Stimulated activated CD4-positive, alpha-beta T cell treated with anti-CD3 and anti-CD28 coated beads, Interleukin-2, amount 100 ng/mL, for 48 hours (primary cell): ENCODE results near the gene MVB12B.

ENCODE experiments used
- DNase-seq, 2 donors: peaks; one replicate each; pipeline ENCODE4 v3.0.0-alpha.2; 2020

MVB12B gene

DNA sequence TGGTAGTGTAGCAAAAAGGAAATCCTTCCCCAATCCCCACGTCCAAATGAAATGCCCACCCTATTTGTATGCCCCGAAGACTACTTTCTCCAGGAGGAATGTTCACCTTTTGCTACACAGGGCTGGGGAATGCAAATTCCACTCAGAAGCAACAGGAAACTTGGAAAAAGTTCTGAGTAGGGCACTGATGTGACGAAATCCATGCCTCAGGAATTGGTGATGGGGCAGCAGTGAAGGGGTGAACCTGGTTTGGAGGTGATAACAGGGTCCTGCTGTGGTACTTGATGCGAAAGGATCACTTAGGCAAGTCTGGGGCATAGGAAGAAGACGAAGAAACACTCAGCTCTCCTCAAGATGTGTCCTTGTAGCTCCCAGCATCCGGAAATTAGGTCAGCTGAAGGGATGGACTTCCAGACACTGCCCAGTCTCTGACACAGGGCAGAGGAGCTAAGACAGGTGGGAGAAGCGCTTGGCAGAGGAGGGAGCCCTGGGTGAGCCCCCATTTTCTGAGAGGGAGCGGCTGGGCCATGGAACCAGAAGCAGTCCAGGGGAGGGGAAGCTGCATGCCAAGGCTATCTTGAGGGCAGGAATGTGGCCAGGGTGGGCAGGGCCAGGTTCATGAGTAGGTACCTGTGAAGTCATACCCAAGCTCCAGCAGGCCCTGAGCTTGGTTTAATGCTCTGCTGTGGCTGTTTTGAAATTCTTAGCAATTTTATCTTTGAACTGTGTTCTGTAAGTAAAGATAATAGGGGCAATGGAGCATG lies 22.2 kb upstream of the MVB12B start:
- DNase-seq = no peak

GRCh38 chr9:126304971-126305320 lies 21.7 kb upstream of the MVB12B start:
- no peak for DNase-seq

DNA sequence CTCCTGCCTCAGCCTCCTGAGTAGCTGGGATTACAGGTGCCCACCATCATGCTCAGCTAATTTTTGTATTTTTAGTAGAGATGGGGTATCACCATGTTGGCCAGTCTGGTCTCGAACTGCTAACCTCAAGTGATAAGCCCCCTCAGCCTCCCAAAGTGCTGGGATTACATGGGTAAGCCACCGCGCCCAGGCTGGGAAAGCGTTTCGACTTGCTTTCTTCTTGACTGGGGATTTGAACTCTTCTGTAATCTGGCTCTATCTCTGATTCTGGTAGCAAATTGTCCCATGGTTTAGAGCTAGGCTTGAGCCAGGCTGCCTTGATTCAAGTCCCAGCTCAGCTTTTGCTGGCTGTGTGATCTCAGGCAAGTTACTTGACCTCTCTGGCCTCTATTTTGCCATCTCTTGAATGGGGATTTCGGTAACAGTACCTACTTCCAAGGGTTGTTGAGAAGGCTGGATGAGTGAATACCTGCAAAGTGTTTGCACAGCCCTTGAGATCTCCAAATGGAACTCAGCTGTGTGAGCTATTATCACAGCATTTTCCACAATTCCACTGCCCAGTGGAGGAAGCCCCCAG lies 20.5 kb upstream of the MVB12B start:
- no peak for DNase-seq

DNA sequence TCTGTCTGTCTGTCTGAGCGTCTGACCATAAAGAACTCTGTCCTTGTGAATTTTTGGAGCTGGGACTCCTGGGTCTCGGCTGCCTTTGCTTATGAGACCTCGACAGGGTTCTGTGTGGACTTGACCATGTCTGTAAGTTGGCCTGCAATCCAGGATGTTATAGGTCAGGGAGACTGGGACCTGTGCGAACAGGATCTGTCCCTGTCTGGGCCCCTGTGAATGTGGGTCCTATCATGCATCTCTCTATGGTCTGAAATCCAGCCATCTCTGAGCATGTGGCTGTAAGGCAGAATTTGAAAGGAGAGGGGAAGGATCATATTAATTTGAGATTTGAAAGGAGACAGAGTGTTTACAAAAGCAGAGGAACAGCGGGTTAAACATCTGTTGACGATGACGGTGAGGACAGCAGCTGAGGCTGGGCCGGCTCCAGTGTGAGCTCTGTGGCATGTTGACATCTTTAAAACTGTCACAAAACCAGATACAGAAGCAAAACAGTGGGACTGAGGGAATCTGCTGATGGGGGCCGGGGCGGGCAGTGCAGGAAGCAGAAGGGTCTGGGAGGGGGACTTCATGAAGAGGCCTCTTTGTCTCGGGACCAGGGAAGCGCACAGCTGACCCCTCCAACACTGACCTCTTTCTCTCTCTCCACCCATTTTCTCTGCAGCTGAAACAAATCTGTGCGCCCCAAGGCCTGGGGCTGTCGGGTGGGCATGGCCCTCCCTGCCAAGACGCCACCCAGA lies 19.1 kb upstream of the MVB12B start:
- no peak for DNase-seq

GRCh38 chr9:126309427-126310189 lies 17.0 kb upstream of the MVB12B start:
- no peak for DNase-seq

- no peak for DNase-seq
These were observed 13.8 kb upstream of the MVB12B start for GRCh38 chr9:126312584-126313551.

DNA sequence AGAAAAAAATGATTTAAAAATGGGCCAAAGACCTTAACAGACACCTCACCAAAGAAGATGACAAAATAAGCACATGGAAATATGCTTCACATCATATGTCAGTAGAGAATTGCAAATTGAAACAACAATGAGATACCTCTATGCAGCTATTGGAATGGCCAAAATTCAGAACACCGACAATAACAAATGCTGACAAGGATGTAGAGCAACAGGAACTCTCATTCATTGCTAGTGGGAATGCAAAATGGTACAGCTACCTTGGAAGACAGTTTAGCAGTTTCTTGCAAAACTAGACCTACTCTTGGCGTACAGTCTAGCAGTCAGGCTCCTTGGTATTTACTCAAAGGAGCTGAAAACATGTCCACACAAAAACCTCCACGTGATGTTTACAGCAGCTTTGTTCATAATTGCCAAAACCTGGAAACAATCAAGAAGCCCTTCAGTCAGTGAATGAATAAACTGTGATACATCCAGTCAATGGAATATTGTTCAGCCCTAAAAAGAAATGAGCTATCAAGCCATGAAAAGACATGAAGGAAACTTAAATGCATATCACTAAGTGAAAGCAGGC lies 10.5 kb upstream of the MVB12B start:
- no peak for DNase-seq

DNA sequence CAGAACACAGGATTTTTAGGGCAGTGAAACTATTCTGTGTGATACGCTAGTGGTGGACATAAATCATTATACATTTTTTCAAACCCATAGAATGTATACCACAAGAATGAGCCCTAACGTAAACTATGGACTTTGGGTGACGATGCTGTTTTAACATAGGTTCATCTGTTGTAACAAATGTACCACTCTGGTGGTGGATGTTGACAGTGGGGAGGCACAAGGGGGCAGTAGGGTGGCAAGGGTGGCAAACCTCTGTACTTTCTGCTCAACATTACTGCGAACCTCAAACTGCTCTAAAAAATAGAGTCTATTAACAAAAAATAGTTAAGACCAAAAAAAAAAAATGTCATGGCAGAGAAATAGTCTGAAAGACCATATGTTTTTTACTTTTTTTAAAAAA lies 9.1 kb upstream of the MVB12B start:
- DNase-seq = no peak

- DNase-seq = no peak
These were observed 7.8 kb upstream of the MVB12B start for GRCh38 chr9:126318858-126319257.

DNA sequence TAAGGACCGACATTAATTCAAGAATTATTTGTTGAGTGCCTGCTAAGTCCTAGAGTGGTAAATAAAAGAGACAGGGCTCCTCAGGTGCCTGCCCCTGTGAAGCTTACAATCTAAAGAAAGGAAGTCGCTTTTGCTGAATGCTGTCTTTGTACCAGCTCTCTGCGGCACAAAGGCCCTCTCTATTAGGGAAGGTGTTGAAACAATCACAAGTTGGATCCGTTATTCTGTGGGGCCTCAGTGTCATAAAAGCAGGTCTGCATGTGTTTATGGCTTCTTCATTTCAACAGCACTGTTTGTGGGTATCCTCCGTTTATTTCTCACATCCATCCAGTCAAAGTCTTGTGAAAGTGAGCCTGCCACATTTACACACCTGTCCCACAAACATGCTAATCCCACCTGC lies 7.0 kb upstream of the MVB12B start:
- no peak for DNase-seq

GRCh38 chr9:126320158-126320922 lies 6.3 kb upstream of the MVB12B start:
- no peak for DNase-seq

GRCh38 chr9:126321742-126322141 lies 4.9 kb upstream of the MVB12B start:
- no peak for DNase-seq

GRCh38 chr9:126325821-126326220 lies 808 bp upstream of the MVB12B start:
- DNase-seq = no peak

GRCh38 chr9:126327006-126327713 lies 531 bp downstream of the MVB12B start:
- no peak for DNase-seq

- DNase-seq = no peak
These were observed 1.1 kb downstream of the MVB12B start for GRCh38 chr9:126327714-126328185.

DNA sequence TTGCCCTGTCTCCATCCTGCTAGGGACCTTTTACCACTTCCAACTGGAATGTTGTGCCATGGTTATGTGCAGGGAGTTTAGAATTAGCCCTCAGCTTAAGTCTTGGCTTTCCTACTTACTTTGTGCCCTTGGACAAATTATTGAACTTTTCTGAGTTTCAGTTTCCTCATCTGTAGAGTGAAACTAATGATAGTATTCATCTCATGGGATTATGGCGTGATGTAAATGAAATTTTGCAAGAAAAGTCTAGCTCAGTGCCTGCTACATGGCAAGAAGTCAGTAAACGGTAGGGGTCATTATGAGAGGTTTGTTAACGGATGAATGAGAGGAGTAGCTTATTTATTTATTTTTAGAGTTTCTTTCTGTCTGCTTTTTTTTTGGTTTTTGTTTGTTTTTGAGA lies 1.8 kb downstream of the MVB12B start:
- no peak for DNase-seq

DNA sequence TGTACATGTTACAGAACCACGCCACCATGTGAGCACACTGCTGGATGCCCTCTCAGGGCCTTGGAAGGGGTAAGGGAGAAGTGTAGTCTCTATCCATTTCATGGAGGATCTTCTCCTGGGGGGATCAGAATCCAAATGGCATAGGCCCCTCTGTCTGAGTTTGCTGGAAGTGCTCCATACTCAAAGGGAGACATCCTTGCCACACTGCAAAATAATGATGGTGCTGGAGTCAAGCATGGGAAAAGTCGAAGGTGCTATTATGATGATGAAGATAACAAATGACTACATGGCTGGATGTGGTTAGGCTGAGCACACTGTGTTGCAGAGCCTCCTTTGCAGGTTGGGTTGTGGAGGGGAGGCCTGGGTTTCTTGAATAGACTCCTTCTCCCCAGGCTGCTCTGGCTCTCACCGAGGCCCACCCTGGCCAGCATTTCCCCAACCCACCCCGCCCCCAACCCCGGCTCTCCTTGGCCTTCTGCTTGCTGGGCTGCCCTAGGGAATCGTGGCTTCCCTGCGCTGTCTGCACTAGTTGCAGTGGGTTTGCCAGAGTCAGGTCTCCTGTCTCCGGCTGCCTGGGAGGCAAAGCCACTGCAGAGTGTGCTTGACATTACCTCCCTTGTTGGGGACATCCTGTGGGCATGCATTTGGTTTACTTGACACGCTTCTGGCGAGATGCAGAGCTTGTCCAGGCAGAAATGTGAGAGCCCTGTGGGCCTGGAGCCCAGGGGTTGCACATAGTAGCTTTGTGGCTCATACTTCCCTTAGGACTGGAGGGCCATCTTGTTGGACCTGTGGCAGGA lies 3.0 kb downstream of the MVB12B start:
- DNase-seq = no peak

- DNase-seq = no peak
These were observed 3.9 kb downstream of the MVB12B start for GRCh38 chr9:126330536-126330935.
